Keratinocyte (primary cell): ENCODE data around the gene PRAME. TPM values are rescaled to one million over a fixed set of nuclear protein-coding genes. Genes with fewer than 3 reads are reported as not detected.

Source experiments
- DNase-seq: peaks from one replicate; pipeline ENCODE4 v3.0.0-alpha.2; 2011; ENCODE audit warnings: low read depth, missing footprints, low spot score
- FAIRE-seq: peaks from 2 replicates; lab custom pipeline; 2011; peaks lifted over from hg19 to GRCh38; lab: Jason Lieb, UNC
- H2AFZ ChIP-seq: 2 replicates; pipeline ENCODE4 v1.6.0; 2012; ENCODE audit warnings: low read length, control low read depth, inconsistent platforms; ENCODE audit not compliant: control insufficient read depth
- H3K27ac ChIP-seq: 2 replicates; pipeline ENCODE4 v1.5.1; 2011; ENCODE audit warnings: low read length; ENCODE audit not compliant: control insufficient read depth, insufficient read depth
- H3K27me3 ChIP-seq: 3 replicates; pipeline ENCODE4 v1.6.0; 2011; ENCODE audit warnings: low read length; ENCODE audit not compliant: control insufficient read depth, insufficient read depth; ENCODE audit errors: extremely low read depth
- H3K36me3 ChIP-seq, 2 experiments: 2 replicates in 1 of 2; 3 replicates in 1 of 2; pipeline ENCODE4 v1.5.1; 2011; ENCODE audit warnings: low read length in 2 of 2, mild to moderate bottlenecking in 1 of 2; ENCODE audit not compliant: control insufficient read depth in 2 of 2, insufficient read depth in 2 of 2; ENCODE audit errors: extremely low read depth in 1 of 2
- H3K4me1 ChIP-seq: 3 replicates; pipeline ENCODE4 v1.5.1; 2011; ENCODE audit warnings: low read length; ENCODE audit not compliant: control insufficient read depth, insufficient read depth; ENCODE audit errors: extremely low read depth
- H3K4me2 ChIP-seq: 3 replicates; pipeline ENCODE4 v1.6.0; 2011; ENCODE audit warnings: low read depth, low read length; ENCODE audit not compliant: control insufficient read depth, insufficient read depth; ENCODE audit errors: extremely low read depth
- H3K4me3 ChIP-seq, 3 experiments: fragments of 200-600 bp in 1 of 3; sonication (generic) in 1 of 3; 2 replicates in 2 of 3; 3 replicates in 1 of 3; pipeline ENCODE4 v1.5.1; 2011 to 2016; ENCODE audit warnings: low read length in 3 of 3, mild to moderate bottlenecking in 3 of 3, control low read depth in 2 of 3, inconsistent platforms in 1 of 3, low read depth in 1 of 3, mixed read lengths in 1 of 3, mixed run types in 1 of 3, moderate library complexity in 1 of 3; ENCODE audit not compliant: control insufficient read depth in 2 of 3, insufficient read depth in 2 of 3; ENCODE audit errors: extremely low read depth in 1 of 3
- H3K79me2 ChIP-seq: 2 replicates; pipeline ENCODE4 v1.6.0; 2012; ENCODE audit warnings: low read length; ENCODE audit not compliant: control insufficient read depth, insufficient read depth
- H3K9ac ChIP-seq: 3 replicates; pipeline ENCODE4 v1.6.0; 2011; ENCODE audit warnings: low read length; ENCODE audit not compliant: control insufficient read depth, insufficient read depth; ENCODE audit errors: extremely low read depth
- H3K9me1 ChIP-seq: 3 replicates; pipeline ENCODE4 v1.6.0; 2011; ENCODE audit warnings: low read length; ENCODE audit not compliant: control insufficient read depth, insufficient read depth; ENCODE audit errors: extremely low read depth
- H3K9me3 ChIP-seq: 2 replicates; pipeline ENCODE4 v1.5.1; 2012; ENCODE audit warnings: low read depth, low read length; ENCODE audit not compliant: control insufficient read depth
- H4K20me1 ChIP-seq: 3 replicates; pipeline ENCODE4 v1.6.0; 2011; ENCODE audit warnings: low read length; ENCODE audit not compliant: control insufficient read depth, insufficient read depth; ENCODE audit errors: extremely low read depth
- CTCF ChIP-seq, 3 experiments: IDR thresholded peaks in 1 of 3; conservative IDR thresholded peaks in 1 of 3; optimal IDR thresholded peaks in 1 of 3; 2 replicates in 2 of 3; 3 replicates in 1 of 3; pipeline versions ENCODE3 to v1.5.1; 2011; ENCODE audit warnings: low read length in 3 of 3, mild to moderate bottlenecking in 3 of 3, moderate library complexity in 2 of 3, control low read depth in 1 of 3, inconsistent platforms in 1 of 3; ENCODE audit not compliant: insufficient read depth in 2 of 3; ENCODE audit errors: extremely low read depth in 1 of 3
- EZH2 ChIP-seq: IDR thresholded peaks from one replicate; pipeline ENCODE4 v1.6.1; 2012; ENCODE audit warnings: inconsistent platforms, mild to moderate bottlenecking, low read length, moderate library complexity
- dilution Hi-C: fragments of 300-500 bp; cut with MboI; formaldehyde crosslinking; loops from one replicate; pipeline ENCODE4 v1.7.0; 2020; ENCODE audit warnings: low sequenced_read_pairs; ENCODE audit not compliant: extremely low pct_ligation_motif_present
- polyA plus RNA-seq, 5 experiments: library from polyadenylated mRNA; depleted of rRNA in 3 of 5; stranded (reverse) in 3 of 5; stranded (forward) in 1 of 5; unstranded in 1 of 5; fragments of >200 nt; gene quantifications; 1 replicate in 1 of 5; 2 replicates in 3 of 5; 3 replicates in 1 of 5; pipeline versions ENCODE4 v1.2.1 to v1.2.3, GENCODE V29; 2011 to 2012; ENCODE audit warnings: missing spikeins in 2 of 5, low read depth in 1 of 5, low replicate concordance in 1 of 5

The PRAME gene
- polyA plus RNA-seq, 1 donor (not counting 4 experiments of a cell fraction or from before 2014, with no cell fraction given): 0.05 TPM

- dilution Hi-C loops: no loop called here
- FAIRE-seq (no peak), DNase-seq (no peak)
- Histone ChIP-seq H3K9me3 (no peaks in the 10 kb centered on the region), H3K9me1 (no peaks in the 10 kb centered on the region), H3K4me3 (no peak overlapping the region), H3K4me1 (no peaks in the 10 kb centered on the region), H3K4me2 (no peak overlapping the region), H3K79me2 (no peaks in the 10 kb centered on the region), H3K36me3 (no peaks in the 10 kb centered on the region), H3K9ac (no peak overlapping the region), H3K27me3 (no peaks in the 10 kb centered on the region), H3K27ac (no peak overlapping the region), H2AFZ (no peak overlapping the region), H4K20me1 (no peaks in the 10 kb centered on the region)
- TF ChIP-seq CTCF (optimal IDR thresholded peaks at IDR 0.05 in 1 of 3, IDR thresholded peaks at IDR 0.05 in 1 of 3, conservative IDR thresholded peaks at IDR 0.05 in 1 of 3; ENCODE audit: extremely low read depth in 1 of 3, insufficient read depth in 2 of 3, low read length in 3 of 3): no peak
- no peak for TF ChIP-seq EZH2
Observed at GRCh38 chr22:22523494-22523893, 35.6 kb downstream of the PRAME start.

GRCh38 chr22:22521631-22522030 lies 37.4 kb downstream of the PRAME start:
- no peak overlapping the region for H3K9ac ChIP-seq
- no peaks in the 10 kb centered on the region for H3K9me1 ChIP-seq
- no peaks in the 10 kb centered on the region for H3K4me1 ChIP-seq
- no peaks in the 10 kb centered on the region for H3K9me3 ChIP-seq
- no peaks in the 10 kb centered on the region for H3K36me3 ChIP-seq
- H3K27ac ChIP-seq: no peak overlapping the region
- no peaks in the 10 kb centered on the region for H4K20me1 ChIP-seq
- DNase-seq (no peak), FAIRE-seq (no peak)
- no peak for TF ChIP-seq CTCF (optimal IDR thresholded peaks at IDR 0.05 in 1 of 3, IDR thresholded peaks at IDR 0.05 in 1 of 3, conservative IDR thresholded peaks at IDR 0.05 in 1 of 3; ENCODE audit: extremely low read depth in 1 of 3, insufficient read depth in 2 of 3, low read length in 3 of 3)
- TF ChIP-seq EZH2: no peak
- H3K4me3 ChIP-seq: no peak overlapping the region
- H3K4me2 ChIP-seq: no peak overlapping the region
- no peak overlapping the region for H2AFZ ChIP-seq
- H3K79me2 ChIP-seq: no peaks in the 10 kb centered on the region
- no peaks in the 10 kb centered on the region for H3K27me3 ChIP-seq
- dilution Hi-C loops: no loop called here
